ENCODE data around the gene FLCN. TPM values are rescaled to one million over a fixed set of nuclear protein-coding genes. Genes with fewer than 3 reads are reported as not detected.

The FLCN gene
- total and polyA plus RNA-seq, 2 of the 13 experiments (the other 11 are each of a cell fraction or from before 2014, with no cell fraction given), result 16.6 to 24.9 TPM

DNA sequence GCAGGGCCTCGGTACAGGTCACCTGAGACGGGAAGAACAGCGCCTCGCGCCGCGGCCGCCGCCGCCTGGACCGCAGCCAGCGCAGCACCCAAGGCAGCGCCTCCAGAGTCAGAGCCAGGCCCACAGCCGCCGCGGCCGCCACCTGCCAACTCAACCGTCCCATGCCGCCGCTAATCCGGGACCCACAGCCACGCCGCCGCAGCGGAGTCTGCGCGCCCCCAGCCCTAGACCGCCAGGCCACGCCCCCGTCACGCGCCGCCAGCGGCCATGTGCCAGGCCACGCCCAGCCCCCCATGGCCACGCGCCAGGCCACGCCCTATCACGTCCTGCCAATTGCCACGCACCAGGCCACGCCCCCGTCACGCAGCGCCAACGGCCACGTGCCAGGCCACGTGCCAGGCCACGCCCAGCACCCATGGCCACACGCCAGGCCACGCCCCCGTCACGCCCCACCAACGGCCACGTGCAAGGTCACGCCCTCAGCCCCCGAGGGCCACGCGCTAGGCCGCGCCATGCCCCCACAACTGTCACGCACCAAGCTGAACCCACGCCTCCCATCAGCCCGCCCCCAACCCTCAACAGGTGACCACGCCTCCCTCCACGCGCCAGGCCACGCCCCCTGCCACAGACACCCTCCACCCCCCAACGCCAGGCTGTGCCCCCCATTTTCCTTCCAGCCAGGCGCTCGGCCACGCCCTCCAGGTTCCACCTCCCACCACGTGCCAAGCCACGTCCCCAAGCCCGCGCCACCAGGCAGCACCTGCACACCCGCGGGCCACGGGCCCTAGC, 30.6 kb downstream of the FLCN start, which contains the start of gene PLD6 (continued):
- TF ChIP-seq ZNF747 (CRISPR knock-in tag; IDR thresholded peaks at IDR 0.05; ENCODE audit: borderline replicate concordance) (peak; percentile 54; the same call in 1 of the 2 replicates), GPBP1L1 (CRISPR knock-in tag; IDR thresholded peaks at IDR 0.05) (no peak), ZNF577 (CRISPR knock-in tag; IDR thresholded peaks at IDR 0.05; ENCODE audit: borderline replicate concordance, low read depth) (peak; percentile 83; the same call in 1 of the 2 replicates), PCBP2 (optimal IDR thresholded peaks at IDR 0.05; ENCODE audit: low read depth, low read length, poor library complexity, severe bottlenecking) (no peak), ASH2L (IDR thresholded peaks at IDR 0.05; ENCODE audit: insufficient read length, low read depth, low read length) (peak; percentile 63), ZNF136 (CRISPR knock-in tag; IDR thresholded peaks at IDR 0.05; ENCODE audit: low read depth) (0 out of 2 replicates have a peak, but pooled peaks have one; percentile 56), SMAD1 (CRISPR knock-in tag; IDR thresholded peaks at IDR 0.05; ENCODE audit: borderline replicate concordance, low read depth) (no peak; the same call in 1 of the 2 replicates), SNAPC2 (CRISPR knock-in tag; IDR thresholded peaks at IDR 0.05) (peak; percentile 75; the same call in 1 of the 2 replicates), ATF1 (CRISPR knock-in tag; IDR thresholded peaks at IDR 0.05) (no peak), ELF4 (CRISPR knock-in tag; IDR thresholded peaks at IDR 0.05; ENCODE audit: borderline replicate concordance) (no peak), ZBTB4 (CRISPR knock-in tag; IDR thresholded peaks at IDR 0.05; ENCODE audit: borderline replicate concordance) (peak; percentile 93), ZNF296 (CRISPR knock-in tag; conservative IDR thresholded peaks at IDR 0.05) (peak; percentile 69; the same call in 1 of the 2 replicates), ZNF652 (CRISPR knock-in tag; IDR thresholded peaks at IDR 0.05; ENCODE audit: borderline replicate concordance, low read depth) (no peak), HNF1B (CRISPR knock-in tag; IDR thresholded peaks at IDR 0.05) (no peak; the same call in 1 of the 2 replicates), FOXP1 (IDR thresholded peaks at IDR 0.05) (no peak), FOXP1 (CRISPR knock-in tag; IDR thresholded peaks at IDR 0.05) (no peak), ZFP36L1 (CRISPR knock-in tag; IDR thresholded peaks at IDR 0.05) (peak; percentile 95; the same call in 1 of the 2 replicates), ZNF607 (CRISPR knock-in tag; IDR thresholded peaks at IDR 0.05; ENCODE audit: borderline replicate concordance) (peak; percentile 99)
- TF ChIP-seq, protein P1, sequence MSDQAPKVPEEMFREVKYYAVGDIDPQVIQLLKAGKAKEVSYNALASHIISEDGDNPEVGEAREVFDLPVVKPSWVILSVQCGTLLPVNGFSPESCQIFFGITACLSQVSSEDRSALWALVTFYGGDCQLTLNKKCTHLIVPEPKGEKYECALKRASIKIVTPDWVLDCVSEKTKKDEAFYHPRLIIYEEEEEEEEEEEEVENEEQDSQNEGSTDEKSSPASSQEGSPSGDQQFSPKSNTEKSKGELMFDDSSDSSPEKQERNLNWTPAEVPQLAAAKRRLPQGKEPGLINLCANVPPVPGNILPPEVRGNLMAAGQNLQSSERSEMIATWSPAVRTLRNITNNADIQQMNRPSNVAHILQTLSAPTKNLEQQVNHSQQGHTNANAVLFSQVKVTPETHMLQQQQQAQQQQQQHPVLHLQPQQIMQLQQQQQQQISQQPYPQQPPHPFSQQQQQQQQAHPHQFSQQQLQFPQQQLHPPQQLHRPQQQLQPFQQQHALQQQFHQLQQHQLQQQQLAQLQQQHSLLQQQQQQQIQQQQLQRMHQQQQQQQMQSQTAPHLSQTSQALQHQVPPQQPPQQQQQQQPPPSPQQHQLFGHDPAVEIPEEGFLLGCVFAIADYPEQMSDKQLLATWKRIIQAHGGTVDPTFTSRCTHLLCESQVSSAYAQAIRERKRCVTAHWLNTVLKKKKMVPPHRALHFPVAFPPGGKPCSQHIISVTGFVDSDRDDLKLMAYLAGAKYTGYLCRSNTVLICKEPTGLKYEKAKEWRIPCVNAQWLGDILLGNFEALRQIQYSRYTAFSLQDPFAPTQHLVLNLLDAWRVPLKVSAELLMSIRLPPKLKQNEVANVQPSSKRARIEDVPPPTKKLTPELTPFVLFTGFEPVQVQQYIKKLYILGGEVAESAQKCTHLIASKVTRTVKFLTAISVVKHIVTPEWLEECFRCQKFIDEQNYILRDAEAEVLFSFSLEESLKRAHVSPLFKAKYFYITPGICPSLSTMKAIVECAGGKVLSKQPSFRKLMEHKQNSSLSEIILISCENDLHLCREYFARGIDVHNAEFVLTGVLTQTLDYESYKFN (CRISPR knock-in tag; conservative IDR thresholded peaks at IDR 0.05), result peak; percentile 47
